Sciatic nerve (tissue), 2 donors: ENCODE results near the gene RAD51B. TPM values are rescaled to one million over a fixed set of nuclear protein-coding genes. Genes with fewer than 3 reads are reported as not detected.
A peak's percentile ranks its signal among the peaks of the same experiment; 100 is the strongest.

Source experiments
- ATAC-seq: fragments of 200-7000 bp; cut with Tn5 transposase; one replicate; pipeline ENCODE4 v1.9.1; 2020; ENCODE audit warnings: mild to moderate bottlenecking, moderate library complexity
- DNase-seq: peaks from one replicate; pipeline ENCODE4 v3.0.0-alpha.2; 2020; ENCODE audit warnings: low spot score
- intact Hi-C: fragments of 100-400 bp; cut with DNase I; formaldehyde crosslinking; loops from one replicate; pipeline ENCODE4 v1.14.2; 2022
- total RNA-seq: library from RNA; stranded (reverse); fragmentation: NEBNext Ultra II Directional; extraction: Animal tissue kit (Norgen Biotek cat#: 25700); gene quantifications from one replicate; pipeline ENCODE4 v1.2.1, GENCODE V29; 2021
- donor health status: DM: no; HTN: no; CAD: no.
- donor health status: DM: no; HTN: no; CAD: no.

The RAD51B gene
- total RNA-seq, 1 donor from 2014 or later, result 30.4 TPM

- ATAC-seq, result peak; percentile 84
- intact Hi-C loops, result no loop called here
- no peak for DNase-seq
Observed at GRCh38 chr14:68307790-68308168, 488.2 kb downstream of the RAD51B start.

DNA sequence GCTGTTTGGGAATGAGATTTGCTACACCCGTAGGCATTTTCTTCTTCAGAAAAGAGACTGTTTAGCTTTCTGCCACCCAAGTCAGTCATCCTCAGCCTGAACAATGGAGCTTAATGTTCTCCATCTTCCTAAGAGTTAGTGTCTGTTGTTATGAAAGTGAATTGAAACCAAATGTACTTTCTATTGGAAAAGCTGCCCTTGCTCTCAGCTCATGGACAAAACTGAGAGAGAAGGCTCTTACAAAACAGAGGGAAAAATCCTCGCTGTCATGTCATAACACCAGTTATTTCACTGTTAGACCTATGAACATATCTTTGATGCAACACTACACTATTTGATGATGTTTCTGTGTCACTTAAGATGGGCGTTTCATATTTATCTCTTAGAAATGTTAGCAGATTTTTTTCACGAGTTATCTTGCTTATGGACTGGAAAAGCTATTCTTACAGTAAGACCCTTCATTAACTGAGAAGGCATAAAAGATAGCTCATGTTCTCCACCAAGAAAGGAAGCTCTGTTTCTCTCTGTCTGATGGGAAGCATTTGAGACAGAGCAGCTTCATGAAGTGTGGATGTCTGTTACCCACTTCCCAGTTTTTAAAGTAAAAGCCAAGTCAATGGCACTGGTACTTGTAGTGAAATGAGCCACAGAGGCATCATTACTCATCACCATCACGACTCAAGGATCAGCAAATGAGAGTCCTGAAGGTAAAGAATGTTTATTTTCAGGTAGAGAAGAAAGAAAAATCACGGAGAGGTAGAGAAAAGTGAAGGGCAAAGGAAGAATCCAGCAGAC, 489.3 kb downstream of the RAD51B start:
- no peak for DNase-seq
- intact Hi-C loops, result no loop called here
- ATAC-seq, result peak; percentile 66

DNA sequence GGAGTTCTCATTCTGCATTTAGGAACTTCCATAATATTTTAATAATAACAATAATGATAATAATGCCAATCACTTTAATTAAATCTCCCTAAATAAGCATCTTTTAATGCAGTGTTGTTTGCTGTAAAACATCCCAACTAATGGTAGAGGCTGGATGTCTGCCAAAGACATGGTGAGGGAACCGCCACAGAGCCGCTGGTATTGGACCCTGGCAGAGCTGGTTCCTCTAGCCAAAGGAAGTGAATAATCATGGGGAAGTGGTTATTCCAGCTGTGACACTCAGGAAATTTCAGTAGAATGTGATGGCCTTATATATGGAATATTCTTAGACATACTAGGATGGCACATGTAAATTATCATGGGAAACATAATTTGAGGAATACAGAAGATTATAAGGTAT, 490.0 kb downstream of the RAD51B start:
- intact Hi-C loops, result no loop called here
- DNase-seq (no peak), ATAC-seq (peak; percentile 25)

DNA sequence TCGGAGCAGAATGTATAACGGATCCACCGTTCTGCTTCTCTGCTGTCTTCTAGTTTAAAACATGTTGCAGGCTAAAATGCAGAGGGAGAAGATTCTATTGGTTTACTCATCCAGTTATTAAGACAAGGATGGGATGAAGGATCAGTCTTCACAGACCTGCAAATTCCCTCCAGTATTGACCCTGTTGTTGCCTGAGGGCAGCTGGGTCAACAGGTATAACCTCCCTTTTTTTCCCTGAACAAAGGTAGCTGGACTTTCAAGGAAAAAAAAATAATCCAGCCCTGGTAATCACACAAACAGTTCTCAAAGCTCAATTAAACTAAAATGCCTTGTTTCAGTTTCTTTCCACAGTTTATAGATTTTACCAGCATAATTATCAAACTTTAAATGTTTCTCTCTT, 492.7 kb downstream of the RAD51B start:
- ATAC-seq (no peak), DNase-seq (no peak)
- intact Hi-C loops, result no loop called here

DNA sequence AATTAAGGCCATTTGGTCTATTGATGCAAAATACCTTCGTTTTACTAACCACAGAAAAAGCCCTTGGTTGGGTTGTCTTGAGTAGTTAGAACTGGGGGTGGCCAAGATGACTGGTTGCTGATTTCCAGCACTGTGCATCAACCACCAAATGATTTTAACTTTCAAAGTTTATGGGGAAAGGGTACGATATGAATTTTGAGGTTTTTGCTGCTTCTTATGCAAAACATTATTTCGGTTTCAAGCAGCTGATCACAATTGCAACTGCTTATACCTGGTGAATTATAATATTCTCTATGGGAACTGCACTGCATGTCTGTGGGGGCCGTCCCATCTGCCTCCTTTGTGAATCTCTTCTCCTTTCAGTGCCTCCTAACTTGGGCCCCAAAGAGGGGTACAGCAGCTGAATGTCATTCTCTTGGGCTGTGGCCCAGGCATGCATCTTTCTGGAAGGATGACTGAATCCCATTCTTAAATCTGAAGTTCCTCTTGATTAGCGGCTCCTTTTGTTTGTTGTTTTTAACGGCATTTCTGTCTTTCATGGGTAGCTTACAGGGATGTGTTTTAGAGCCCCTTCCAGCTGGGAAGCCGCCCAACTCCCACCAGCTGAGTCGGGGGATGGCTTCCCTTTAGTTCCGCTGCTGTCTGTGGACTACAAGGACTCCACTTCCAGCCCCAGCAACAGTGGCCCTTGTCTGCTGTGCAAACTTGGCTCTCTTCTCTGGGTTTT, 493.5 kb downstream of the RAD51B start:
- intact Hi-C loops, result no loop called here
- ATAC-seq (no peak), DNase-seq (no peak)

- intact Hi-C loops, result no loop called here
- ATAC-seq, result no peak
- no peak for DNase-seq
Observed at GRCh38 chr14:68314642-68315041, 495.1 kb downstream of the RAD51B start.

GRCh38 chr14:68315081-68315480, 495.5 kb downstream of the RAD51B start:
- intact Hi-C loops, result no loop called here
- DNase-seq (no peak), ATAC-seq (no peak)

GRCh38 chr14:68316078-68316868, 496.7 kb downstream of the RAD51B start:
- ATAC-seq, result peak; percentile 57
- DNase-seq, result no peak
- intact Hi-C loops, result no loop called here

DNA sequence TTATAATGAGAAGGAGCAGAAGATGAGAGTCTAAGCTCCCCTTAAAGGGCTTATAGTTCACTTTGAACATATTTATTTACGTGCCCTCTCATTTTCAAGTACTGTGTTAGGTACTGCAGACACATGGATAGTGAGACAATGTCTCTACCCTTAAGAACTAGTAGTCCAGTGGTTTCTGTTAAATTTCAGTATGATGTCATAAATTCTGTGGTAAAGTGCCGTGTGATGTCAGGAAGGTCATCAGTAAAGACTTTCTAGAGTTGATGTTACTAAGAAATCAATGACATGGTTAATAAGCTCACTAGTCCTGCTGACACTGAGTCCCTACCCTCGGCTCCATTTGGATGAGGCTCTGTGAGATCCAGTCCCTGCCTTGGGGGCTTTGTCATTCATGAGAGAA, 497.7 kb downstream of the RAD51B start:
- no peak for ATAC-seq
- intact Hi-C loops, result no loop called here

GRCh38 chr14:68318828-68319227, 499.2 kb downstream of the RAD51B start:
- intact Hi-C loops, result no loop called here
- DNase-seq (no peak), ATAC-seq (peak; percentile 90)

More for the DNA sequence above, 497.7 kb downstream of the RAD51B start:
- no peak for DNase-seq

DNA sequence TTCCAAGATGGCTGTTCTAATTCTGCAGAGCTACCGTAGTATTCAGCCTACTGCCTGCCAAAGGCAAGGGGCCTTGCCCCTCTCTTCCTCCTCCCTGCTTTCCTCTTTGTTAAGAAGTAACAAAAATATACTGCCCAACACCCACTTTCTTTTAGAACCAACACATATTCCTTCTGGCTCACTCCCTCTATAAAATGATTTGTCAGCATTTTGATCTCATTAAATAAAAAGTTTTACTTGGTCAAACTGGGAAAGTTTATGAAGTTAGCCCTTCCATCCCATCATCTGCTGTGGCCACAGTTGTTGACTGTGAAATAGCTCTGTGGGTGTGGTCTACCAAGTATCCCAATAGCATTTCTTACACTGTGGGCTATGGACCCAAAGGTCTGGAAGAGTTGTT, 500.9 kb downstream of the RAD51B start:
- DNase-seq (no peak), ATAC-seq (no peak)
- intact Hi-C loops, result no loop called here

- DNase-seq (no peak), ATAC-seq (peak; percentile 9)
- intact Hi-C loops, result no loop called here
Observed at GRCh38 chr14:68322940-68323620, 503.5 kb downstream of the RAD51B start.

DNA sequence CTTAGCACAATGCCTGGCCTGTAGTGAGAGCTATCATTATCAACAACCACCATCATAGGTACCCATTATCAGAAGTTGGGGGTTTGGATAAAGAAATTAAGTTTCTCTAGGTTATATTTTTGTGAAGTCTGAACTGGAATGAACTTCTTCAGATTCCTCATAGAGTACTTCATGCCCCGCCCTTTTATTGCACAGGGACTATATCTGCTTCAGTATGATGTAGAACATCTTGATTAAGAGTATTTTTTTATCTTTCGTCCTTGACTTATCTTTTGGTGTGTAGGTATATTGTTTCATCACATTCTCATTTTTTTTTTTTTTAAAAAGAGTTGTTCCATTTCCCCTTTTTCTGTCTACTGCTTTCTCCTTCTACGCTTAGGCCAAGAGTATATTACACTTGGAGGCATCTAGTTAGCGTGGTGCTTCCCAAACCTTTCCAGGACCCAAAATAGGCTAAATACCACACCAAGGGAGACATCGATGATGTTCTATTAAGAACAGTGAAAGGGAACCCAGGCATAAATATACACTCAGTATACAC, 505.8 kb downstream of the RAD51B start:
- ATAC-seq, result no peak
- DNase-seq, result no peak
- intact Hi-C loops, result no loop called here

DNA sequence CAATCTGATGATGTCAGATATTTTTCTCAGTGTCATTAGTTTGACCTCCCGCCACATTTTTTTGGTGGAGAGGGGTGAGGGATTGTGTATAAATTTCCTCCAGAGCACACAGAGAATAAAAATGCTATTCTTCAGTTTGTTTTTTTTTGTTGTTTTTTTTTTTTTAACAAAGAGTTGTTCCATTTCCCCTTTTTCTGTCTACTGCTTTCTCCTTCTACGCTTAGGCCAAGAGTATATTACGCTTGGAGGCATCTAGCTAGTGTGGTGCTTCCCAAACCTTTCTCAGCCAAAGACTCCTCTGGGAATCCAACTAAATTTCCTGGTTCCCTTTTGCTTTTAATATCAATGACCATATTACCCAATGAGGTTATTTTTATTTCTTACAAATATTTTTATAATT, 507.7 kb downstream of the RAD51B start:
- intact Hi-C loops, result no loop called here
- ATAC-seq, result peak; percentile 77
- no peak for DNase-seq

DNA sequence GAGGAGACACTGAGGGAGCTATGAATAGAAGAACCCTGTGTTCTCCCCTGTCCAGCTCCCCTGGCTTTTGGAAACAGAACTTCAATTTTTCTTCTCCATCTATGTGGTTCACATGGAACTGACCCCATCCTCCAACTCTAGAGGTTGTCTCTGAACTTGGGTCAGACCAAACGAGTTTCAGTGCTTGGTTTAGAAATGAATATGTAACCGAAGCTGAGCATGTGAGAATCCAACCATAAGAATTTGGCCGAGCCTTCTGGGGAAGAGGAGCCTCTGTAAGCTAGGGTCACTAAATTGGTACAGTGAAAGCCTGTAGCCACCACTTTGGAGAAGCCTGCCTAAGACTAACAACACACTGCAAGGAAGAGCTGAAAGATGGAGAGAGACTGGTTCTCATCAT, 508.9 kb downstream of the RAD51B start:
- DNase-seq (no peak), ATAC-seq (no peak)
- intact Hi-C loops, result no loop called here

GRCh38 chr14:68331426-68331825, 511.8 kb downstream of the RAD51B start:
- no peak for DNase-seq
- no peak for ATAC-seq
- intact Hi-C loops, result no loop called here

DNA sequence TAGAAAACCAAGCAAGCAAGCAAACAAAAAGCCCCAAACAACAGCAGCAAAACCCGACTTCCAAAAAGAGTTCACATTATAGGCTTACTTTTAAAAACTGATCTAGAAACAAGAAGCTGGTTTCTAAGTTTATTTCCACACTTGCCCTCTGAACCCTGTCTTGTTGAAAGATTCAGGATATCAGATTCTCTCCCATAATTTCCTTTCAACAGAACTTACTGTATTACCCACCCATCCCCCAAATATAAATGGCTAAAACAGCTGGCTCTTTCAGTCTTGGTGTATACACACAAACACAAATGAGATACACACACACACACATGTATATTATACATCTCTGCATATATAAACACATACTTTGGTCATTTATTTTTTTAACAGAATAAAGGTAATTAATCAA, 512.4 kb downstream of the RAD51B start:
- no peak for ATAC-seq
- no peak for DNase-seq
- intact Hi-C loops, result no loop called here

DNA sequence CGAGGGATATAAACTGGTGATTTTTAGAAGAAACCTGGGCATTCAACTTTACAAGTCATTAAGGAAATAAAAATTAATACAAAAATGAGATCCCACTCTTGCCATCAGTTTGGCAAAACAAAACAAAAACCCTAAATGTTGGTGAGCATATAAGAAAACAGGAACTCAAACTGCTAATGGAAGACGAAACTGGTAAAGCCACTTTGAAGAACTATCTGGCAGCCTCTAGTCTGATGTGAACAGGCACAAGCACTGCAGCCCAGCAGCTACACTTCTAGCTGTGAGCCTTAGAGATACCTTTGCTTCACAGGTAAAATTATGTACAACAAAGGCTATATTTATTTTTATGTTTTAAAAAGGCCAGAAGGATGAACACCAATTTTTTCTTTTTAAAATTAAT, 513.7 kb downstream of the RAD51B start:
- ATAC-seq (no peak), DNase-seq (no peak)
- intact Hi-C loops, result no loop called here

DNA sequence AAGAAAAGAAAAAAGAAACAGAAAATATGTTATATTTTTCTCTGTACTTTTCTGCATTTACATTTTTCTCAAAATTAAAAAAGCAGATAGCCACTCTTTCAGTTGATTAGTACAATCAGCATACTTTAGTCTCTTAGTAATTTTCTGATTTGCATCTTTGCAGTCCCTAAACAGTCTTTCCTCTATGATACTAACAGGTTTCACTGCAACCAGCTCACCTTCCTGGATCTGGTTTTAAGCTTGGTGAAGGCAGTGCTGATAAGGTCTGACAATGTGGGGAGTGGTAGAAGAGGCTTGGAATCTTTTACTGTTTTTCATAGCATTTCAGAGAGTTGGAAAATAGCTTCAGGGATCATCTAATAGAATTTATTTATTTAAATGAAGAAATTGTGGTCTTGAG, 515.7 kb downstream of the RAD51B start:
- intact Hi-C loops, result no loop called here
- ATAC-seq (no peak), DNase-seq (no peak)
